NCI-H1417 treated with DMSO at 0.1 percent for 48 hours (cell line): ENCODE measurements around the gene PTGER4.

Experiments
- DNase-seq: peaks from one replicate; lab custom pipeline; 2025; lab: John Stamatoyannopoulos, UW

PTGER4 gene

GRCh38 chr5:40669606-40670390 is 9.9 kb upstream of the PTGER4 start:
- no peak for DNase-seq

GRCh38 chr5:40672425-40672824 is 7.3 kb upstream of the PTGER4 start:
- no peak for DNase-seq

GRCh38 chr5:40674661-40675235 is 5.0 kb upstream of the PTGER4 start:
- DNase-seq: no peak

GRCh38 chr5:40675396-40676133 is 4.2 kb upstream of the PTGER4 start:
- no peak for DNase-seq

GRCh38 chr5:40676613-40677343 is 2.9 kb upstream of the PTGER4 start:
- peak; percentile 52 for DNase-seq

- DNase-seq: no peak
These were observed 2.3 kb upstream of the PTGER4 start for GRCh38 chr5:40677456-40677855.

GRCh38 chr5:40678026-40678425 is 1.7 kb upstream of the PTGER4 start:
- no peak for DNase-seq

- DNase-seq: no peak
These were observed 1.1 kb upstream of the PTGER4 start for GRCh38 chr5:40678460-40679147.

- DNase-seq: peak; percentile 27
These were observed 385 bp upstream of the PTGER4 start for GRCh38 chr5:40679148-40679912.

GRCh38 chr5:40680741-40681362 is 1.1 kb downstream of the PTGER4 start:
- no peak for DNase-seq

- no peak for DNase-seq
These were observed 1.8 kb downstream of the PTGER4 start for GRCh38 chr5:40681363-40682153.

- no peak for DNase-seq
These were observed 2.7 kb downstream of the PTGER4 start for GRCh38 chr5:40682154-40683017.

- no peak for DNase-seq
These were observed 3.6 kb downstream of the PTGER4 start for GRCh38 chr5:40683305-40683704.

- no peak for DNase-seq
These were observed 5.5 kb downstream of the PTGER4 start for GRCh38 chr5:40685193-40685592.

GRCh38 chr5:40685976-40686486 is 6.3 kb downstream of the PTGER4 start:
- DNase-seq: no peak

- DNase-seq: no peak
These were observed 7.6 kb downstream of the PTGER4 start for GRCh38 chr5:40687321-40687720.

- peak; percentile 28 for DNase-seq
These were observed 8.5 kb downstream of the PTGER4 start for GRCh38 chr5:40688127-40688761.

GRCh38 chr5:40688996-40689395 is 9.3 kb downstream of the PTGER4 start:
- no peak for DNase-seq
